Ureter (tissue), 1 donor: ENCODE data around the gene ZBTB16. TPM values are rescaled to one million over a fixed set of nuclear protein-coding genes. Genes with fewer than 3 reads are reported as not detected.

Experiments used
- total RNA-seq: library from RNA; stranded (reverse); gene quantifications from one replicate; pipeline ENCODE4 v1.2.4, GENCODE V29; 2023
- donor health status: DM: yes; HTN: yes; CAD: no.

The ZBTB16 gene
- total RNA-seq, 1 donor from 2014 or later, result 166 TPM

Other genes starting within 250 kb of the ZBTB16 start
- gene USP28, start 184.1 kb upstream of the ZBTB16 start, total RNA-seq, result 28.7 TPM
- not detected for gene HTR3B, start 154.9 kb upstream of the ZBTB16 start, total RNA-seq
- gene HTR3A, start 84.6 kb upstream of the ZBTB16 start, total RNA-seq, result not detected
- 141 TPM for gene NNMT, start 236.7 kb downstream of the ZBTB16 start, total RNA-seq